ENCODE measurements around the gene MAP7D2. TPM values are rescaled to one million over a fixed set of nuclear protein-coding genes. Genes with fewer than 3 reads are reported as not detected.

Gene MAP7D2
- total and polyA plus RNA-seq, 4 donors: 0.16 to 1.5 (median 0.42) TPM

DNA sequence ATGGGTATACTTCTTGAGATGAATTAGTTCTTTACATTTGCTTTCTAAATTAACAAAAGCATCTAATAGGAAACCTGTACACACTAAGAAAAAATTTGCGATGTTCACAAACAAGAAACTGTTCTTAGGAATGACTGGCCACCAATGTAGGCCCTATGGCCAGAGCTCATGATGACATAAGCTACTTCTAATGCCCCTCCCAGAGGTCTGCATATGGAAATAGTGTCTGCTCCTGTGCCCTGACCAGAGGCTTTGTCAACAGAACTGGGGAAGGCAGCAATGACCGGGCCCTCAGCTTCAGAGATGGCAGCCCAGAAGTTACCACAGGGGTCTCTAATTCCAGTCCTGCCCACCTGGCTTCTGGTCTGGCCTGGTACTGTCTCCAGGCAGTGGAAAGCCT is 110.8 kb downstream of the MAP7D2 start:
- 94% methylated on average over 2 of the region's 2 CpGs for WGBS
- Histone ChIP-seq H3K27ac (ENCODE audit: low read depth in 1 of 2, low read length in 2 of 2) (no peak overlapping the region), H3K4me1 (ENCODE audit: control insufficient read depth in 4 of 4, insufficient read depth in 4 of 4, low read length in 3 of 4) (no peaks in the 10 kb centered on the region), H3K9me3 (ENCODE audit: control insufficient read depth in 4 of 4, low read length in 3 of 4) (no peaks in the 10 kb centered on the region), H3K9ac (ENCODE audit: low read depth in 1 of 2, low read length in 2 of 2) (no peak overlapping the region), H3K4me3 (ENCODE audit: low read depth in 1 of 3, low read length in 3 of 3) (no peak overlapping the region), H3K27me3 (ENCODE audit: control insufficient read depth in 4 of 4, insufficient read depth in 4 of 4, low read length in 3 of 4) (no peaks in the 10 kb centered on the region), H3K36me3 (ENCODE audit: control insufficient read depth in 4 of 4, insufficient read depth in 3 of 4, low read depth in 1 of 4, low read length in 3 of 4) (no peaks in the 10 kb centered on the region)
- no peak for DNase-seq (ENCODE audit: low spot score)
- TF ChIP-seq, protein P1, sequence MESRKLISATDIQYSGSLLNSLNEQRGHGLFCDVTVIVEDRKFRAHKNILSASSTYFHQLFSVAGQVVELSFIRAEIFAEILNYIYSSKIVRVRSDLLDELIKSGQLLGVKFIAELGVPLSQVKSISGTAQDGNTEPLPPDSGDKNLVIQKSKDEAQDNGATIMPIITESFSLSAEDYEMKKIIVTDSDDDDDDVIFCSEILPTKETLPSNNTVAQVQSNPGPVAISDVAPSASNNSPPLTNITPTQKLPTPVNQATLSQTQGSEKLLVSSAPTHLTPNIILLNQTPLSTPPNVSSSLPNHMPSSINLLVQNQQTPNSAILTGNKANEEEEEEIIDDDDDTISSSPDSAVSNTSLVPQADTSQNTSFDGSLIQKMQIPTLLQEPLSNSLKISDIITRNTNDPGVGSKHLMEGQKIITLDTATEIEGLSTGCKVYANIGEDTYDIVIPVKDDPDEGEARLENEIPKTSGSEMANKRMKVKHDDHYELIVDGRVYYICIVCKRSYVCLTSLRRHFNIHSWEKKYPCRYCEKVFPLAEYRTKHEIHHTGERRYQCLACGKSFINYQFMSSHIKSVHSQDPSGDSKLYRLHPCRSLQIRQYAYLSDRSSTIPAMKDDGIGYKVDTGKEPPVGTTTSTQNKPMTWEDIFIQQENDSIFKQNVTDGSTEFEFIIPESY (IDR thresholded peaks at IDR 0.05): no peak
- TF ChIP-seq GABPA (IDR thresholded peaks at IDR 0.05 in 1 of 2, conservative IDR thresholded peaks at IDR 0.05 in 1 of 2) (no peak), RAD21 (IDR thresholded peaks at IDR 0.05) (no peak), EGR1 (IDR thresholded peaks at IDR 0.05; ENCODE audit: low read depth in 2 of 2) (no peak), FOXA2 (IDR thresholded peaks at IDR 0.05) (no peak), HNF4A (conservative IDR thresholded peaks at IDR 0.05) (no peak), JUND (IDR thresholded peaks at IDR 0.05) (no peak), SP1 (IDR thresholded peaks at IDR 0.05) (no peak), FOXA1 (IDR thresholded peaks at IDR 0.05) (no peak), HNF4G (IDR thresholded peaks at IDR 0.05) (no peak), NR2F2 (IDR thresholded peaks at IDR 0.05) (no peak)
- TF ChIP-seq, protein P2, sequence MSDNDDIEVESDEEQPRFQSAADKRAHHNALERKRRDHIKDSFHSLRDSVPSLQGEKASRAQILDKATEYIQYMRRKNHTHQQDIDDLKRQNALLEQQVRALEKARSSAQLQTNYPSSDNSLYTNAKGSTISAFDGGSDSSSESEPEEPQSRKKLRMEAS (IDR thresholded peaks at IDR 0.05): no peak
- TF ChIP-seq, protein P3, sequence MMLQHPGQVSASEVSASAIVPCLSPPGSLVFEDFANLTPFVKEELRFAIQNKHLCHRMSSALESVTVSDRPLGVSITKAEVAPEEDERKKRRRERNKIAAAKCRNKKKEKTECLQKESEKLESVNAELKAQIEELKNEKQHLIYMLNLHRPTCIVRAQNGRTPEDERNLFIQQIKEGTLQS (IDR thresholded peaks at IDR 0.05): no peak
- TF ChIP-seq, protein P4, sequence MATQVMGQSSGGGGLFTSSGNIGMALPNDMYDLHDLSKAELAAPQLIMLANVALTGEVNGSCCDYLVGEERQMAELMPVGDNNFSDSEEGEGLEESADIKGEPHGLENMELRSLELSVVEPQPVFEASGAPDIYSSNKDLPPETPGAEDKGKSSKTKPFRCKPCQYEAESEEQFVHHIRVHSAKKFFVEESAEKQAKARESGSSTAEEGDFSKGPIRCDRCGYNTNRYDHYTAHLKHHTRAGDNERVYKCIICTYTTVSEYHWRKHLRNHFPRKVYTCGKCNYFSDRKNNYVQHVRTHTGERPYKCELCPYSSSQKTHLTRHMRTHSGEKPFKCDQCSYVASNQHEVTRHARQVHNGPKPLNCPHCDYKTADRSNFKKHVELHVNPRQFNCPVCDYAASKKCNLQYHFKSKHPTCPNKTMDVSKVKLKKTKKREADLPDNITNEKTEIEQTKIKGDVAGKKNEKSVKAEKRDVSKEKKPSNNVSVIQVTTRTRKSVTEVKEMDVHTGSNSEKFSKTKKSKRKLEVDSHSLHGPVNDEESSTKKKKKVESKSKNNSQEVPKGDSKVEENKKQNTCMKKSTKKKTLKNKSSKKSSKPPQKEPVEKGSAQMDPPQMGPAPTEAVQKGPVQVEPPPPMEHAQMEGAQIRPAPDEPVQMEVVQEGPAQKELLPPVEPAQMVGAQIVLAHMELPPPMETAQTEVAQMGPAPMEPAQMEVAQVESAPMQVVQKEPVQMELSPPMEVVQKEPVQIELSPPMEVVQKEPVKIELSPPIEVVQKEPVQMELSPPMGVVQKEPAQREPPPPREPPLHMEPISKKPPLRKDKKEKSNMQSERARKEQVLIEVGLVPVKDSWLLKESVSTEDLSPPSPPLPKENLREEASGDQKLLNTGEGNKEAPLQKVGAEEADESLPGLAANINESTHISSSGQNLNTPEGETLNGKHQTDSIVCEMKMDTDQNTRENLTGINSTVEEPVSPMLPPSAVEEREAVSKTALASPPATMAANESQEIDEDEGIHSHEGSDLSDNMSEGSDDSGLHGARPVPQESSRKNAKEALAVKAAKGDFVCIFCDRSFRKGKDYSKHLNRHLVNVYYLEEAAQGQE (IDR thresholded peaks at IDR 0.05): no peak
- TF ChIP-seq, protein P5, sequence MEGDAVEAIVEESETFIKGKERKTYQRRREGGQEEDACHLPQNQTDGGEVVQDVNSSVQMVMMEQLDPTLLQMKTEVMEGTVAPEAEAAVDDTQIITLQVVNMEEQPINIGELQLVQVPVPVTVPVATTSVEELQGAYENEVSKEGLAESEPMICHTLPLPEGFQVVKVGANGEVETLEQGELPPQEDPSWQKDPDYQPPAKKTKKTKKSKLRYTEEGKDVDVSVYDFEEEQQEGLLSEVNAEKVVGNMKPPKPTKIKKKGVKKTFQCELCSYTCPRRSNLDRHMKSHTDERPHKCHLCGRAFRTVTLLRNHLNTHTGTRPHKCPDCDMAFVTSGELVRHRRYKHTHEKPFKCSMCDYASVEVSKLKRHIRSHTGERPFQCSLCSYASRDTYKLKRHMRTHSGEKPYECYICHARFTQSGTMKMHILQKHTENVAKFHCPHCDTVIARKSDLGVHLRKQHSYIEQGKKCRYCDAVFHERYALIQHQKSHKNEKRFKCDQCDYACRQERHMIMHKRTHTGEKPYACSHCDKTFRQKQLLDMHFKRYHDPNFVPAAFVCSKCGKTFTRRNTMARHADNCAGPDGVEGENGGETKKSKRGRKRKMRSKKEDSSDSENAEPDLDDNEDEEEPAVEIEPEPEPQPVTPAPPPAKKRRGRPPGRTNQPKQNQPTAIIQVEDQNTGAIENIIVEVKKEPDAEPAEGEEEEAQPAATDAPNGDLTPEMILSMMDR (IDR thresholded peaks at IDR 0.05; ENCODE audit: low read depth, low read length, missing input control): no peak

DNA sequence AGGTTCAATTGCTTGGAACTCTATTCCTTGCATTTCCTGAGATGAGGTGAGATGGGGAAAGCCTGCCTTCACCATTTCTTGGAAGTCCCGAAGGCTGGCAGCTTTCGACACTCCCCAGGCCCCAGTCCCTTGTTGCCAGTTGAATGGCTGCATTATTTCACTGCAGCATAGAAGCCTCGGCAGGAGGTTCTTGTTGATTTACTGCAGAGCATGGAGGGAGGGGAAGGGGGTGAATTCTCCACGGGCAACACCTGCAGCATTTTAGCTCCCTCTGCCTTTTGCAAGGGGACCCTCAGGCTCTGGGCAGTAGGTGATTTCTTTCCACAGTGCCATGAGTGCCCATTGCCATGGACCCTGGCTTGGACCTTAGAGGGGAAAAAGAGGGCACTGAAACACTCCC is 115.1 kb downstream of the MAP7D2 start:
- Histone ChIP-seq H3K27me3 (ENCODE audit: control insufficient read depth in 4 of 4, insufficient read depth in 4 of 4, low read length in 3 of 4) (no peaks in the 10 kb centered on the region), H3K9ac (ENCODE audit: low read depth in 1 of 2, low read length in 2 of 2) (no peak overlapping the region), H3K4me3 (ENCODE audit: low read depth in 1 of 3, low read length in 3 of 3) (no peak overlapping the region), H3K4me1 (ENCODE audit: control insufficient read depth in 4 of 4, insufficient read depth in 4 of 4, low read length in 3 of 4) (no peaks in the 10 kb centered on the region), H3K9me3 (ENCODE audit: control insufficient read depth in 4 of 4, low read length in 3 of 4) (no peaks in the 10 kb centered on the region), H3K27ac (ENCODE audit: low read depth in 1 of 2, low read length in 2 of 2) (no peak overlapping the region), H3K36me3 (ENCODE audit: control insufficient read depth in 4 of 4, insufficient read depth in 3 of 4, low read depth in 1 of 4, low read length in 3 of 4) (no peaks in the 10 kb centered on the region)
- no peak for DNase-seq (ENCODE audit: low spot score)
- 63% methylated on average over 4 of the region's 4 CpGs for WGBS
- TF ChIP-seq, protein P5 (IDR thresholded peaks at IDR 0.05; ENCODE audit: low read depth, low read length, missing input control): no peak
- no peak for TF ChIP-seq JUND (IDR thresholded peaks at IDR 0.05)
- TF ChIP-seq EGR1 (IDR thresholded peaks at IDR 0.05; ENCODE audit: low read depth in 2 of 2): no peak
- TF ChIP-seq NR2F2 (IDR thresholded peaks at IDR 0.05): no peak
- TF ChIP-seq, protein P4 (IDR thresholded peaks at IDR 0.05): no peak
- TF ChIP-seq HNF4G (IDR thresholded peaks at IDR 0.05): no peak
- no peak for TF ChIP-seq YY1 (IDR thresholded peaks at IDR 0.05)
- TF ChIP-seq FOXA1 (IDR thresholded peaks at IDR 0.05): no peak
- TF ChIP-seq, protein P2 (IDR thresholded peaks at IDR 0.05): no peak
- TF ChIP-seq TAF1 (conservative IDR thresholded peaks at IDR 0.05): no peak
- TF ChIP-seq HNF4A (conservative IDR thresholded peaks at IDR 0.05): no peak
- TF ChIP-seq SP1 (IDR thresholded peaks at IDR 0.05): no peak
